Upper lobe of left lung (tissue), 4 donors: ENCODE data around the gene COL27A1.

Source experiments
- EP300 ChIP-seq, 4 donors: sonication (generic); formaldehyde crosslinking; IDR thresholded peaks; one replicate each; pipeline ENCODE4 v1.5.1; 2017; ENCODE audit warnings: antibody characterized with exemption in 4 of 4, control low read depth in 2 of 4
- POLR2A ChIP-seq, 4 donors: fragments of 450-650 bp; IDR thresholded peaks; one replicate each; pipeline ENCODE4 v1.5.1; 2016 to 2017; ENCODE audit warnings: antibody characterized with exemption in 4 of 4, mild to moderate bottlenecking in 2 of 4
- POLR2AphosphoS5 ChIP-seq, 2 donors: sonication (generic); formaldehyde crosslinking; IDR thresholded peaks; one replicate each; pipeline ENCODE4 v1.5.1; 2017; ENCODE audit warnings: antibody characterized with exemption in 2 of 2
- TF ChIP-seq, protein P1 (sequence below), 6 experiments: fragments of 450-650 bp in 4 of 6; fragments of 200-600 bp in 2 of 6; sonication (generic) in 2 of 6; IDR thresholded peaks; one replicate each; pipeline ENCODE4 v1.5.1; 2016 to 2019; ENCODE audit warnings: antibody characterized with exemption in 6 of 6

DNA sequence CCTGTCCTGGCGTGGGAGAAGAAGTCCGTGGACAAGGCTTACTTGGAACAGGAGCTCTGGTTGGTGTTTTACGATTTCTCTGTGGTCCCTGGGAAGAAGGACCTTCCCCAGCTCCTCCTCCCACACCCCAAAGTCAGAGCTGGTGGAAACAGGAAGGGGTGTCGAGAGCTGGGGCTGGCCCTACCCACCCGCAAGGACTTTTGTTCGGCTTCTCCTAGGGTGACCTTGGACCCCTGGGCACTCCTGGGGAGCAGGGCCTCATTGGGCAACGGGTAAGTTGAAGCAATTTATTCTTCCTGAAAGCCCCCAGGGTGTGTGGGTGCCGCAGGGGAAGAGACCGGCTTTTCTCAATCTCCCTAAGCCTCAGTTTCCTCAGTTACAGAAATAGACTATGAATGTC, 113.7 kb downstream of the COL27A1 start:
- TF ChIP-seq, protein P1, sequence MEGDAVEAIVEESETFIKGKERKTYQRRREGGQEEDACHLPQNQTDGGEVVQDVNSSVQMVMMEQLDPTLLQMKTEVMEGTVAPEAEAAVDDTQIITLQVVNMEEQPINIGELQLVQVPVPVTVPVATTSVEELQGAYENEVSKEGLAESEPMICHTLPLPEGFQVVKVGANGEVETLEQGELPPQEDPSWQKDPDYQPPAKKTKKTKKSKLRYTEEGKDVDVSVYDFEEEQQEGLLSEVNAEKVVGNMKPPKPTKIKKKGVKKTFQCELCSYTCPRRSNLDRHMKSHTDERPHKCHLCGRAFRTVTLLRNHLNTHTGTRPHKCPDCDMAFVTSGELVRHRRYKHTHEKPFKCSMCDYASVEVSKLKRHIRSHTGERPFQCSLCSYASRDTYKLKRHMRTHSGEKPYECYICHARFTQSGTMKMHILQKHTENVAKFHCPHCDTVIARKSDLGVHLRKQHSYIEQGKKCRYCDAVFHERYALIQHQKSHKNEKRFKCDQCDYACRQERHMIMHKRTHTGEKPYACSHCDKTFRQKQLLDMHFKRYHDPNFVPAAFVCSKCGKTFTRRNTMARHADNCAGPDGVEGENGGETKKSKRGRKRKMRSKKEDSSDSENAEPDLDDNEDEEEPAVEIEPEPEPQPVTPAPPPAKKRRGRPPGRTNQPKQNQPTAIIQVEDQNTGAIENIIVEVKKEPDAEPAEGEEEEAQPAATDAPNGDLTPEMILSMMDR (IDR thresholded peaks at IDR 0.05) = no peak
- TF ChIP-seq POLR2AphosphoS5 (IDR thresholded peaks at IDR 0.05) (no peak), EP300 (IDR thresholded peaks at IDR 0.05) (no peak), POLR2A (IDR thresholded peaks at IDR 0.05) (no peak)
